IPS-18a (cell line): Measurements from ENCODE around the gene CMSS1.

Experiments used
- H3K27ac ChIP-seq: one replicate; pipeline ENCODE4 v1.5.1; 2013; ENCODE audit warnings: low read length
- H3K27me3 ChIP-seq: one replicate; pipeline ENCODE4 v1.6.1; 2013; ENCODE audit warnings: mild to moderate bottlenecking, low read length; ENCODE audit not compliant: control insufficient read depth, insufficient read depth
- H3K36me3 ChIP-seq: one replicate; pipeline ENCODE4 v1.6.1; 2013; ENCODE audit warnings: low read depth, low read length; ENCODE audit not compliant: control insufficient read depth
- H3K4me1 ChIP-seq: one replicate; pipeline ENCODE4 v1.6.1; 2013; ENCODE audit warnings: low read depth, low read length; ENCODE audit not compliant: control insufficient read depth
- H3K4me3 ChIP-seq: one replicate; pipeline ENCODE4 v1.5.1; 2013; ENCODE audit warnings: low read length
- H3K9ac ChIP-seq: one replicate; pipeline ENCODE4 v1.6.1; 2013; ENCODE audit warnings: mild to moderate bottlenecking, low read length, moderate library complexity
- H3K9me3 ChIP-seq: one replicate; pipeline ENCODE4 v1.6.1; 2013; ENCODE audit warnings: low read depth, low read length; ENCODE audit not compliant: control insufficient read depth

Gene CMSS1

DNA sequence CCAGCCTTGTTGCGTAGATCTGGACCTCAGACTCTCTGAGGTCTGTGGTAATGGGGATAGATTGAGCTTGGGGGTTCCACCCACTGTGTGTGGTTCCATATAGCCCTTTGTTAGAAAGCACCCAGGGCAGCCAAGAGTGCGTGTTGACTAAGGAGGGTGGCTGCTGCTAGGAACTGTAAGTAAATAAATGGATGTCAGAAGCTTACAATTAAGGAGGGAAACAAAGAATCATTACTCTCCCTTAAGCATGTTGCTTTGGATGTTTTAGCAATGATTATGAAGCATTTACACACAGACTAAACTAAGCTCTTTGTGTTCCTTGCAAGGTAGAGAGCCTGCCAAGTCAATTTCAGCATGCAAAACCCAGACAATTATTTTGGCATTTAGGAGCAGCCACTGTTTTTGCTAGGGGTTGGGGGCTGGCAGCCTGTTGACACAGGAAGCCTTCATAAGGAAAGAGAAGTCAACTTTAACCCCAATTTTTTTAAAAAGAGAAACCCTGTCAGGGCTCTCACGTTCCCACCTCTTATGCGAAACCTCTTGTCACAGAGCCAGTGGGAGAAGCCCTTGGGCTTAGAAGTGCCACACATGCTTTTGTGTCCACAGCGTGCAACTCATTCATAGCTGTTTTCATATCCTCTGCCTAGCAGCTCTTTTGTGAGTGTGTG lies 127.8 kb downstream of the CMSS1 start:
- peaks cover 15% of the 10 kb centered on the region for H3K4me1 ChIP-seq
- no peak overlapping the region for H3K27ac ChIP-seq
- H3K9ac ChIP-seq, result no peak overlapping the region
- no peaks in the 10 kb centered on the region for H3K9me3 ChIP-seq
- H3K4me3 ChIP-seq, result no peak overlapping the region
- no peaks in the 10 kb centered on the region for H3K36me3 ChIP-seq
- H3K27me3 ChIP-seq, result no peaks in the 10 kb centered on the region

DNA sequence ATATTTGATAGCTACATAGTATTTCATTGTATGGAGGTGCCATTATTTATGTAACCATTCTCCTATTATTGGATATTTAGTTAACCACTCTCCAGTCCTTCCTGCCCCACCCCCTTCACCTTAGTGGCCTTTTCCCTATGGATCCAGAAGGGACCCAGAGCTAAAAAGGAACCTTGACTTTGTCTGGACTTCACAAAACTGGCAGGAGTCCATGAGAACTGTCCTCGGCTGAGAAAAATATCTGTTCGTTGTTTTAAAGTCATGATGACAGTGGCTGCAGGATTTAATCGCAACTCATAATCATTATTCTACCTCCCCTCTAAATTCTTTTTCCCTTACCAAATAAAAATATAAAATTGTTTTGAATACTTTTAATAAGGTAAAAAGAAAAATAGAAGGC lies 129.7 kb downstream of the CMSS1 start:
- H3K9ac ChIP-seq, result no peak overlapping the region
- no peak overlapping the region for H3K4me3 ChIP-seq
- no peaks in the 10 kb centered on the region for H3K9me3 ChIP-seq
- H3K27me3 ChIP-seq, result no peaks in the 10 kb centered on the region
- H3K4me1 ChIP-seq, result peaks cover 15% of the 10 kb centered on the region
- no peak overlapping the region for H3K27ac ChIP-seq
- no peaks in the 10 kb centered on the region for H3K36me3 ChIP-seq

GRCh38 chr3:99948467-99949089 lies 130.9 kb downstream of the CMSS1 start:
- Histone ChIP-seq H3K9me3 (no peaks in the 10 kb centered on the region), H3K27me3 (no peaks in the 10 kb centered on the region), H3K4me3 (no peak overlapping the region), H3K36me3 (no peaks in the 10 kb centered on the region), H3K4me1 (peaks cover 15% of the 10 kb centered on the region), H3K9ac (no peak overlapping the region), H3K27ac (no peak overlapping the region)

GRCh38 chr3:99949956-99950670 lies 132.5 kb downstream of the CMSS1 start:
- H3K27ac ChIP-seq, result no peak overlapping the region
- H3K36me3 ChIP-seq, result no peaks in the 10 kb centered on the region
- H3K27me3 ChIP-seq, result no peaks in the 10 kb centered on the region
- no peak overlapping the region for H3K9ac ChIP-seq
- no peak overlapping the region for H3K4me3 ChIP-seq
- H3K4me1 ChIP-seq, result peaks cover 6% of the 10 kb centered on the region
- no peaks in the 10 kb centered on the region for H3K9me3 ChIP-seq

DNA sequence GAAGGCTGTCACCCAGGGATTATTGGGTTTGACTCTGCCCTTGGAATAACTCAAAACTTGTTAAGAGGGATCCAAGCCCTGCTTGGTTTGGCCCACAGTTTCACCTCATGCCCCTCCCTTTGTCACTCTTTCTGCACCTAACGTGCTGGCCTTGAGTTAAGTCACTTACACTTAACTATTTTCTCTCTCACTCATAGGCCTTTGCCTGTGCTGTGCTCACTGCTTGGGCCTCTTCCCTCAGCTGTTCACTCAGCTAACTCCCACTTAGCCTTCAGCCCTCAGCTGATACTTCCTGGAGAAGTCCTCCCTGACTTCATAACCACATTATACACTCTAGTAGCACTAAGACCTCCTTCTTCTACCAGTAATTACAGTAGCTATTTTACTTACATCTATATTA lies 133.3 kb downstream of the CMSS1 start:
- Histone ChIP-seq H3K36me3 (no peaks in the 10 kb centered on the region), H3K4me1 (no peaks in the 10 kb centered on the region), H3K27me3 (no peaks in the 10 kb centered on the region), H3K4me3 (no peak overlapping the region), H3K9ac (no peak overlapping the region), H3K27ac (no peak overlapping the region), H3K9me3 (no peaks in the 10 kb centered on the region)

- no peak overlapping the region for H3K9ac ChIP-seq
- H3K36me3 ChIP-seq, result no peaks in the 10 kb centered on the region
- no peak overlapping the region for H3K27ac ChIP-seq
- no peaks in the 10 kb centered on the region for H3K4me1 ChIP-seq
- H3K27me3 ChIP-seq, result no peaks in the 10 kb centered on the region
- H3K4me3 ChIP-seq, result no peak overlapping the region
- H3K9me3 ChIP-seq, result no peaks in the 10 kb centered on the region
Measured at GRCh38 chr3:99951701-99952100, 134.0 kb downstream of the CMSS1 start.

DNA sequence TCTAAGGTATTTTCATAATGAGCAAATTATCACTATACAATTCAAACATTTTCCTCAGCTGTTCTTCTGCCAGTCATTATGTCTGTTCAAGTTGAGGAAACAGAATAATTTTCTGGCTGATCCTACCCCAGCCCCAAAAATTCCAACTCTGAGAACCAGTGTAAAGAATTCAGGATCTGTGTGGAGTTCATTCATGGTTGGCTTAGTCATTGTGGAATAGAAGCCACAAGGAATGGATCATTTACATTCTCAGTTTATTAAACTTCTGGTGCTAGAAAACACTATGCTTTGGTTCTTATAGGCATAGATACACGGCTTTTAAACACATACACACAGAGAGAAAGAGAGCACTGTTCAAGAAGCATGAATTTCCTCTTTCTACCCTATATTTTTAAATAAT lies 134.6 kb downstream of the CMSS1 start:
- H3K9ac ChIP-seq, result no peak overlapping the region
- H3K4me1 ChIP-seq, result no peaks in the 10 kb centered on the region
- H3K36me3 ChIP-seq, result no peaks in the 10 kb centered on the region
- no peaks in the 10 kb centered on the region for H3K27me3 ChIP-seq
- no peak overlapping the region for H3K27ac ChIP-seq
- H3K4me3 ChIP-seq, result no peak overlapping the region
- no peaks in the 10 kb centered on the region for H3K9me3 ChIP-seq

DNA sequence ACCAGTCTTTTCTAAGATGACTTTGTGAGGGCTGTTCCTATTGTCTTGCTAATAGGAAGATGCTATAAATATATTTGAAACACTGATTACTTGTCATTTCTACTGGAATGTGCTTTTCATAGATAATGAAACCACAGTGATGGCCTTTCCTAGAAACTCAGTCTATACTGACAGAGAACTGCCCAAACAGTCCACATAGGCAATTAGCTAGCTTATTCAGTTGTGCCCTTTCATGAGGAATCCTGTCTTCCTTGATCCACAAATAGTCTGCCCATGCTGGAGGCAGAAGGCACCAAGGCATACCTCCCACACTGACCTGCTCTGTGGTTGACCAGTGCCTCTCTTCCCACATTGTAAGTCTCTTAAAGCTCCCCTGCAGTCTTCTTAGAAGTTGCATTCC lies 135.9 kb downstream of the CMSS1 start:
- Histone ChIP-seq H3K27ac (no peak overlapping the region), H3K4me1 (no peaks in the 10 kb centered on the region), H3K27me3 (no peaks in the 10 kb centered on the region), H3K9ac (no peak overlapping the region), H3K36me3 (no peaks in the 10 kb centered on the region), H3K4me3 (no peak overlapping the region), H3K9me3 (no peaks in the 10 kb centered on the region)

- Histone ChIP-seq H3K36me3 (no peaks in the 10 kb centered on the region), H3K4me3 (no peak overlapping the region), H3K27me3 (no peaks in the 10 kb centered on the region), H3K9me3 (no peaks in the 10 kb centered on the region), H3K27ac (no peak overlapping the region), H3K9ac (no peak overlapping the region), H3K4me1 (no peaks in the 10 kb centered on the region)
Measured at GRCh38 chr3:99954914-99955644, 137.4 kb downstream of the CMSS1 start.

DNA sequence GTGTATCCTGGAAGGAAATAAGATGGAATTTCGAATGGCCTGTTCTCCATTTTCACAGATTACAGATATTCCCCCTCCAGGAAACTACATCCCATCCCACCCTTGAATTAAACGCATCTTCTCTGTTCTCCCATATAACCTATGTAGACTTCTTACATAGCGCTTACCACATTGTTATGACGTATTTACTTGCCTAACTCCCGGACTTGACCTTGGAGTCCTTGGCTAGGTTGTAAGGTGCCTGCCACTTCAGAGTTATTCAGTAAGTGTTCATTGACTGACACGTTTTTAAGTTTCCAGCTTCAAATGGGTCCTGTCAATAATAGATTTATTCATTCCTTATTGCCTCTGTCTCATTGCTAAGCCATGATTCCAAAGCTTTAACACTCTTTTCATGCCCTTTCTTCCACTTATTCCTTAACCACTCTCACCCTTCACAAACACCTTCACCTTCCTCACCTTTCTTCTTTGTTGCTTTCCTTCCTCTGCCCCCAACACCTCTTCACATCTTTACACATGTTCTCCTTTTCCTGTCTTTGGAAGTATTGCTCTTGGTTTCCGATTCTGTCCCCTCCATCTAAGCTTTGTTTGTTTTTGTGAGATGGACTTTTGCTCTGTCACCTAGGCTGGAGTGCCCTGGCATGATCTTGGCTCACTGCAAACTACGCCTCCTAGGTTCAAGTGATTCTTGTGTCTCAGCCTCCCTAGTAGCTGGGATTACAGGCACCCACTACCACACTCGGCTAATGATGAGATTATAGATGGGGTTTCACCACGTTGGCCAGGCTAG lies 138.3 kb downstream of the CMSS1 start:
- H3K27me3 ChIP-seq, result no peaks in the 10 kb centered on the region
- no peaks in the 10 kb centered on the region for H3K36me3 ChIP-seq
- no peaks in the 10 kb centered on the region for H3K9me3 ChIP-seq
- H3K9ac ChIP-seq, result no peak overlapping the region
- no peak overlapping the region for H3K4me3 ChIP-seq
- no peak overlapping the region for H3K27ac ChIP-seq
- H3K4me1 ChIP-seq, result no peaks in the 10 kb centered on the region
